Gastrocnemius medialis (tissue), 4 donors: ENCODE results near the gene ZBED5. TPM values are rescaled to one million over a fixed set of nuclear protein-coding genes. Genes with fewer than 3 reads are reported as not detected.

Source experiments
- ATAC-seq, 2 donors: fragments of 150-250 bp; one replicate each; pipeline ENCODE4 v1.9.1; 2016
- DNase-seq, 2 donors: peaks; one replicate each; pipeline ENCODE4 v3.0.0-alpha.2; 2019
- H3K27ac ChIP-seq, 4 donors: fragments of 200-600 bp; sonication (generic); 1 replicate in 1 of 4; 2 replicates in 3 of 4; pipeline ENCODE4 v1.5.1; 2016 to 2018; ENCODE audit warnings: mild to moderate bottlenecking in 2 of 4, moderate library complexity in 1 of 4
- H3K27me3 ChIP-seq, 3 donors: fragments of 200-600 bp; sonication (generic) in 2 of 3; 1 replicate in 1 of 3; 2 replicates in 2 of 3; pipeline versions ENCODE4 v1.5.1 to v1.6.0; 2016 to 2019; ENCODE audit warnings: mild to moderate bottlenecking in 1 of 3, moderate library complexity in 1 of 3
- H3K36me3 ChIP-seq, 2 donors: fragments of 200-600 bp; sonication (generic) in 1 of 2; one replicate each; pipeline ENCODE4 v1.5.1; 2017 to 2018
- H3K4me1 ChIP-seq, 2 donors: fragments of 200-600 bp; sonication (generic) in 1 of 2; one replicate each; pipeline ENCODE4 v1.5.1; 2016 to 2017; ENCODE audit warnings: mild to moderate bottlenecking in 2 of 2
- H3K4me3 ChIP-seq, 4 donors: fragments of 200-600 bp; sonication (generic) in 3 of 4; 1 replicate in 1 of 4; 2 replicates in 3 of 4; pipeline ENCODE4 v1.5.1; 2016 to 2019; ENCODE audit warnings: mild to moderate bottlenecking in 2 of 4
- H3K9me3 ChIP-seq, 3 donors: fragments of 200-600 bp; sonication (generic) in 2 of 3; 1 replicate in 1 of 3; 2 replicates in 2 of 3; pipeline ENCODE4 v1.5.1; 2016 to 2019
- CTCF ChIP-seq, 5 experiments: fragments of 450-650 bp in 3 of 5; fragments of 200-600 bp in 2 of 5; sonication (generic) in 2 of 5; IDR thresholded peaks in 4 of 5; conservative IDR thresholded peaks in 1 of 5; 1 replicate in 4 of 5; 2 replicates in 1 of 5; pipeline ENCODE4 v1.5.1; 2016 to 2019; ENCODE audit warnings: antibody characterized with exemption in 5 of 5, mild to moderate bottlenecking in 3 of 5, moderate library complexity in 3 of 5
- POLR2A ChIP-seq, 2 donors: fragments of 450-650 bp; IDR thresholded peaks; one replicate each; pipeline ENCODE4 v1.6.1; 2017; ENCODE audit warnings: antibody characterized with exemption in 2 of 2, mild to moderate bottlenecking in 2 of 2, moderate library complexity in 2 of 2
- in situ Hi-C, 4 donors: fragments of 200-750 bp; cut with MboI; loops; one replicate each; pipeline versions ENCODE4 v1.15.0 to v1.8.0; 2017; ENCODE audit warnings: low sequenced_read_pairs in 4 of 4
- intact Hi-C: fragments of 100-400 bp; cut with DNase I; formaldehyde crosslinking; loops from one replicate; pipeline ENCODE4 v1.15.1; 2023; ENCODE audit warnings: low total_unique reads
- total RNA-seq, 4 donors: library from RNA; depleted of rRNA; stranded (reverse); fragments of >200 nt; gene quantifications; one replicate each; pipeline versions ENCODE4 v1.1.0 to v1.2.3, GENCODE V29; 2016

ZBED5 gene
- total RNA-seq, 4 donors from 2014 or later = 11.3 to 36.3 (median 18.5) TPM

DNA sequence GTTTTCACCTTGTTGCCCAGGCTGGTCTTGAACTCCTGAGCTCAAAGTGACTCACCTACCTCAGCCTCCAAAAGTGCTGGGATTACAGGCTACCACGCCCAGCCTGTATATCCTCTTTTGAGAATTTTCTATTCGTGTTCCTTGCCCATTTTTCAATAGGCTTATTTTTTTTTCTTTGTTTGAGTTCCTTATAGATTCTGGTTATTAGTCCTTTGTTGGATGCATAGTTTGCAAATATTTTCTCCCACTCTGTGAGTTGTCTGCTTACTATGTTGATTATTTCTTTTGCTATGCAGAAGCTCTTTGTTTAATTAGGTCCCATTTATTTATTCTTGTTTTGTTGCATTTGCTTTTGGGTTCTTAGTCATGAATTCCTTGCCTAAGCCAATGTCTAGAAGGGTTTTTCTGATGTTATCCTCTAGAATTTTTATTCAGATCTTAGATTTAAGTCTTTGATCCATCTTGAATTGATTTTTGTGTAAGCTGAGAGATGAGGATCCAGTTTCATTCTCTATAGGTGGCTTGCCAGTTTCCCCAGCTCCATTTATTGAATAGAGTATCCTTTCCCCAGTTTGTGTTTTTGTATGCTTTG is 17.7 kb upstream of the ZBED5 start:
- peaks cover 12 to 18% of the 10 kb centered on the region in 2 donors for H3K4me1 ChIP-seq
- no peaks in the 10 kb centered on the region for H3K36me3 ChIP-seq
- peaks cover 0 to 4% (median 0%) of the 10 kb centered on the region in 3 donors for H3K9me3 ChIP-seq
- H3K27ac ChIP-seq = peak overlapping the region in 2 of 4 donors; percentile 32 to 48
- no peak overlapping the region for H3K4me3 ChIP-seq
- TF ChIP-seq CTCF (IDR thresholded peaks at IDR 0.05 in 4 of 5, conservative IDR thresholded peaks at IDR 0.05 in 1 of 5) = no peak
- no peak for TF ChIP-seq POLR2A (IDR thresholded peaks at IDR 0.05)
- no peak for ATAC-seq
- in situ Hi-C loops (no loop called here), intact Hi-C loops (no loop called here)
- DNase-seq = no peak
- no peaks in the 10 kb centered on the region for H3K27me3 ChIP-seq

- intact Hi-C loops = no loop called here
- no peak for ATAC-seq
These were observed 14.2 kb upstream of the ZBED5 start for GRCh38 chr11:10872097-10872496.

DNA sequence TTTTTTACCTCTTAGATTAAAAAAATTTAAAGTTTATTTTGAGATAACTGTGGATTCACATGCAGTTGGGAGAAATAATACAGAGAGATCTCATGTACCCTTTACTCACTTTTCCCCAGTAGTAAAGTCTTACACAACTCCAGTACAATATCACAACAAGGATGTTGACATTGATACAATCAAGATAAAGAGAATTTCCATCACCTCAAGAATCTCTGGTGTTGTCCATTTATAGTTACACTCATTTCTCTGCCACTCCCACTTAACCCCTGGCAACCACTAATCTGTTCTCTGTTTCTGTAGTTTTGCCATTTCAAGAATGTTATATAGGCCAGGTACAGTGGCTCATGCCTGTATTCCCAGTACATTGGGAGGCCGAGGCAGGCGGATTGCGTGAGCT is 10.5 kb upstream of the ZBED5 start:
- H3K27ac ChIP-seq = no peak overlapping the region
- ATAC-seq (no peak), DNase-seq (no peak)
- H3K27me3 ChIP-seq = no peaks in the 10 kb centered on the region
- intact Hi-C loops = no loop called here
- peaks cover 18 to 19% of the 10 kb centered on the region in 2 donors for H3K4me1 ChIP-seq
- in situ Hi-C loops = no loop called here
- peaks cover 0 to 2% (median 0%) of the 10 kb centered on the region in 3 donors for H3K9me3 ChIP-seq
- TF ChIP-seq POLR2A (IDR thresholded peaks at IDR 0.05) = no peak
- no peak for TF ChIP-seq CTCF (IDR thresholded peaks at IDR 0.05 in 4 of 5, conservative IDR thresholded peaks at IDR 0.05 in 1 of 5)
- no peak overlapping the region for H3K4me3 ChIP-seq
- H3K36me3 ChIP-seq = no peaks in the 10 kb centered on the region

More at GRCh38 chr11:10872097-10872496, 14.2 kb upstream of the ZBED5 start:
- H3K4me3 ChIP-seq = no peak overlapping the region
- H3K27ac ChIP-seq = no peak overlapping the region
- TF ChIP-seq CTCF (IDR thresholded peaks at IDR 0.05 in 4 of 5, conservative IDR thresholded peaks at IDR 0.05 in 1 of 5) (no peak), POLR2A (IDR thresholded peaks at IDR 0.05) (no peak)
- no peaks in the 10 kb centered on the region for H3K36me3 ChIP-seq
- H3K4me1 ChIP-seq = peaks cover 15 to 21% of the 10 kb centered on the region in 2 donors
- no peaks in the 10 kb centered on the region for H3K27me3 ChIP-seq
- in situ Hi-C loops = no loop called here
- peaks cover 0 to 4% (median 0%) of the 10 kb centered on the region in 3 donors for H3K9me3 ChIP-seq
- no peak for DNase-seq

- in situ Hi-C loops = no loop called here
- Histone ChIP-seq H3K36me3 (no peaks in the 10 kb centered on the region), H3K4me1 (peaks cover 18 to 23% of the 10 kb centered on the region in 2 donors), H3K4me3 (no peak overlapping the region), H3K27me3 (no peaks in the 10 kb centered on the region), H3K27ac (peak overlapping the region; percentile 22 to 65 (median 29)), H3K9me3 (no peaks in the 10 kb centered on the region)
- DNase-seq = no peak
- TF ChIP-seq CTCF (IDR thresholded peaks at IDR 0.05 in 4 of 5, conservative IDR thresholded peaks at IDR 0.05 in 1 of 5) (no peak), POLR2A (IDR thresholded peaks at IDR 0.05) (no peak)
- intact Hi-C loops = no loop called here
- ATAC-seq = peak in 1 of 2 donors; percentile 53
These were observed 9.1 kb upstream of the ZBED5 start for GRCh38 chr11:10866893-10867331.
